Stomach (tissue), 4 donors: Measurements from ENCODE around the gene IFT25.

Source experiments
- EP300 ChIP-seq: sonication (generic); formaldehyde crosslinking; IDR thresholded peaks from one replicate; pipeline ENCODE4 v1.6.1; 2017; ENCODE audit warnings: antibody characterized with exemption
- POLR2A ChIP-seq, 4 donors: fragments of 450-650 bp; IDR thresholded peaks; one replicate each; pipeline ENCODE4 v1.6.1; 2016; ENCODE audit warnings: antibody characterized with exemption in 4 of 4, control low read depth in 2 of 4, mild to moderate bottlenecking in 1 of 4, moderate library complexity in 1 of 4
- TF ChIP-seq, protein P1 (sequence below), 7 experiments: fragments of 450-650 bp in 4 of 7; fragments of 200-600 bp in 3 of 7; sonication (generic) in 3 of 7; IDR thresholded peaks; one replicate each; pipeline ENCODE4 v1.5.1; 2016 to 2019; ENCODE audit warnings: antibody characterized with exemption in 7 of 7, control low read depth in 2 of 7, mild to moderate bottlenecking in 1 of 7

DNA sequence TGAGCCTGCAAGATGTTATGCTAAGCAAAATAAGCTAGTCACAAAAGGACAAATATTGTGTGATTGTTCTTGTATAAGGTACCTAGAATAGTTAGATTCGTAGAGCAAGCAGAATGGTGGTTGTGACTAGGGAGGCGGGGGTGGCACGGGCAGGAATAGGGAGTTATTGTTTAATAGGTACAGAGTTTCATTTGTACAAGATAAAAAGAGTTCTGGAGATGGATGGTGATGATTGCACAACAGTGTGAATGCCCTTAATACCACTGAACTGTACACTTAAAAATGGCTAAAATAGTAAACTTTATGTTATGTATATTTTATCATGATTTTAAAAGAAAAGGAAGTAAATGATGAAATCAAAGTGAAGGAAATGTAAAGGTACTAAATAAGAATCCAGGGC lies 21.3 kb upstream of the IFT25 start:
- TF ChIP-seq, protein P1, sequence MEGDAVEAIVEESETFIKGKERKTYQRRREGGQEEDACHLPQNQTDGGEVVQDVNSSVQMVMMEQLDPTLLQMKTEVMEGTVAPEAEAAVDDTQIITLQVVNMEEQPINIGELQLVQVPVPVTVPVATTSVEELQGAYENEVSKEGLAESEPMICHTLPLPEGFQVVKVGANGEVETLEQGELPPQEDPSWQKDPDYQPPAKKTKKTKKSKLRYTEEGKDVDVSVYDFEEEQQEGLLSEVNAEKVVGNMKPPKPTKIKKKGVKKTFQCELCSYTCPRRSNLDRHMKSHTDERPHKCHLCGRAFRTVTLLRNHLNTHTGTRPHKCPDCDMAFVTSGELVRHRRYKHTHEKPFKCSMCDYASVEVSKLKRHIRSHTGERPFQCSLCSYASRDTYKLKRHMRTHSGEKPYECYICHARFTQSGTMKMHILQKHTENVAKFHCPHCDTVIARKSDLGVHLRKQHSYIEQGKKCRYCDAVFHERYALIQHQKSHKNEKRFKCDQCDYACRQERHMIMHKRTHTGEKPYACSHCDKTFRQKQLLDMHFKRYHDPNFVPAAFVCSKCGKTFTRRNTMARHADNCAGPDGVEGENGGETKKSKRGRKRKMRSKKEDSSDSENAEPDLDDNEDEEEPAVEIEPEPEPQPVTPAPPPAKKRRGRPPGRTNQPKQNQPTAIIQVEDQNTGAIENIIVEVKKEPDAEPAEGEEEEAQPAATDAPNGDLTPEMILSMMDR (IDR thresholded peaks at IDR 0.05): no peak
- TF ChIP-seq POLR2A (IDR thresholded peaks at IDR 0.05) (no peak), EP300 (no peak)
